GM21515 (cell line): ENCODE measurements around the gene GTF3C1.
"Not testable (repeated sequence)": the region's sequence is repeated elsewhere in the genome, so short reads cannot be mapped to it uniquely, and the experiment has no call there.

Experiments
- ATAC-seq: cut with Tn5 transposase; IDR thresholded peaks from one replicate; pipeline ENCODE4 v1.9.1; 2021; ENCODE audit not compliant: unreplicated experiment

Gene GTF3C1

GRCh38 chr16:27549746-27550581, at the start of gene GTF3C1, which contains the start of gene KATNIP:
TSS of gene GTF3C1 (minus strand) at chr16:27549913. CDS start at chr16:27549890, 23 bp downstream.
TSS of gene KATNIP (plus strand) at chr16:27550144. CDS start at chr16:27550171, 27 bp downstream.
- peak; percentile 97 for ATAC-seq

GRCh38 chr16:27598931-27599565, 49.3 kb upstream of the GTF3C1 start:
- no peak for ATAC-seq

- no peak for ATAC-seq
These were observed 48.5 kb upstream of the GTF3C1 start for GRCh38 chr16:27598220-27598619.

- no peak for ATAC-seq
These were observed 47.6 kb upstream of the GTF3C1 start for GRCh38 chr16:27597361-27597760.

GRCh38 chr16:27596411-27596810, 46.7 kb upstream of the GTF3C1 start:
- ATAC-seq = no peak

GRCh38 chr16:27595993-27596392, 46.3 kb upstream of the GTF3C1 start:
- ATAC-seq = no peak

- ATAC-seq = no peak
These were observed 45.8 kb upstream of the GTF3C1 start for GRCh38 chr16:27595475-27595874.

- no peak for ATAC-seq
These were observed 42.1 kb upstream of the GTF3C1 start for GRCh38 chr16:27591837-27592236.

- ATAC-seq = no peak
These were observed 38.3 kb upstream of the GTF3C1 start for GRCh38 chr16:27588057-27588456.

GRCh38 chr16:27586711-27587110, 37.0 kb upstream of the GTF3C1 start:
- no peak for ATAC-seq

- no peak for ATAC-seq
These were observed 35.5 kb upstream of the GTF3C1 start for GRCh38 chr16:27585200-27585599.

- ATAC-seq = no peak
These were observed 33.9 kb upstream of the GTF3C1 start for GRCh38 chr16:27583634-27584033.

GRCh38 chr16:27582883-27583282, 33.2 kb upstream of the GTF3C1 start:
- ATAC-seq = no peak

- no peak for ATAC-seq
These were observed 29.6 kb upstream of the GTF3C1 start for GRCh38 chr16:27579087-27579980.

GRCh38 chr16:27576729-27577128, 27.0 kb upstream of the GTF3C1 start:
- no peak for ATAC-seq

- ATAC-seq = no peak
These were observed 23.0 kb upstream of the GTF3C1 start for GRCh38 chr16:27572711-27573110.

GRCh38 chr16:27571433-27572326, 22.0 kb upstream of the GTF3C1 start:
- ATAC-seq = no peak

GRCh38 chr16:27570986-27571385, 21.3 kb upstream of the GTF3C1 start:
- ATAC-seq = not testable (repeated sequence)

GRCh38 chr16:27568077-27568476, 18.4 kb upstream of the GTF3C1 start:
- no peak for ATAC-seq

GRCh38 chr16:27566417-27566816, 16.7 kb upstream of the GTF3C1 start:
- no peak for ATAC-seq
